ENCODE results near the gene BMF. TPM values are rescaled to one million over a fixed set of nuclear protein-coding genes. Genes with fewer than 3 reads are reported as not detected.

The BMF gene
- total and polyA plus RNA-seq, 2 donors (not counting 3 experiments of a cell fraction or from before 2014, with no cell fraction given): 8.6 to 9.8 TPM

DNA sequence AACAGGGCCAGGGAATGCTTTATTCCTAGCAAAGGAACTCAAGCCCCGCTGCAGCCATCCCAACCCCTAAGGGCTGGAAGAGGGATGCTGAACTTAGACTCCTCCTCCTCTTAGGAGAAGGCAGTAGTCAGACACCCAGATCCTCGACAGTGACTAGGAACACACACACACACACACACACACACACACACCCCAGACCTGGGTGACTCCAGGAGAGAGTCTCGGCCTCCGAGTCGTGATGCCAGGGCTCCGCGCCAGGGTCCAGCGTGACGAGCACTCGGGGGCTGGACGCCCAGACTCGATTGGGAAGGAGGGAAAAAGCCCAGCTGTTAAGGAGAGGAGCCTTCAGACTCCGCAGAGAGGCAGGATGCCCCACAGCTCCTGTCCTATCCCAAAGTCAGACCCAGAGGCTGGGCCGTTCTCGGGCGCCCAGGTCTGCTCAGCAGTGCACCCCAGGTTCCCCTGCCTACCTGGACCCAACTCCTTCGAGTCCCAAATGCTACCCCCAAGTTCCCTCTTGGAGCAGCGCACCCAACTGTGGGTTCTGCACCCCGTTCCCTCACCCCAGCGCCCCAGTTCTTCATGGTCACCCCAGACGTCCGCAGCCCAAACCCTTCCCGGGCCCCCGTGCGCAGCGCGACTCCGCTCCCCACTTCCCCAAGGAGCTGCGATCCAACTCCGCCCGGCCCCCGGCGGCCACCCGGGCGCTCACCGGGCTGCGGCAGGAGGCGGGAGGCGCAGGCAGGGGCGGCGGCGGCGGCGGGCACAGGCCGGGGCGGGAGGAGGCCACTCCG, 421 bp downstream of the BMF start:
- FAIRE-seq (no peak), DNase-seq (ENCODE audit: low read depth, low spot score) (peak; percentile 47)
- Histone ChIP-seq H2AFZ (ENCODE audit: low read depth, low read length) (peak overlapping the region; percentile 76), H4K20me1 (replicated peaks; ENCODE audit: control insufficient read depth, extremely low read depth, insufficient read depth, low read length) (no peaks in the 10 kb centered on the region), H3K36me3 (ENCODE audit: control insufficient read depth in 2 of 2, extremely low read depth in 1 of 2, insufficient read depth in 2 of 2, low read length in 2 of 2) (no peaks in the 10 kb centered on the region), H3K4me3 (replicated peaks in 1 of 3; ENCODE audit: insufficient read depth in 1 of 3, low read depth in 1 of 3, low read length in 3 of 3) (peak overlapping the region; percentile 61 to 79 (median 72)), H3K9me1 (replicated peaks; ENCODE audit: control insufficient read depth, extremely low read depth, insufficient read depth, low read length) (no peaks in the 10 kb centered on the region), H3K9me3 (replicated peaks; ENCODE audit: control insufficient read depth, insufficient read depth, low read length) (no peaks in the 10 kb centered on the region), H3K79me2 (ENCODE audit: control insufficient read depth, insufficient read depth, low read length) (no peaks in the 10 kb centered on the region), H3K9ac (replicated peaks; ENCODE audit: extremely low read depth, insufficient read depth, low read length) (peak overlapping the region; percentile 67), H3K27ac (ENCODE audit: insufficient read depth, low read depth, low read length) (peak overlapping the region; percentile 37), H3K27me3 (ENCODE audit: control insufficient read depth in 2 of 2, insufficient read depth in 2 of 2, low read length in 2 of 2) (peaks cover 0 to 13% of the 10 kb centered on the region in 2 experiments), H3K4me2 (ENCODE audit: insufficient read depth, low read length) (peak overlapping the region; percentile 88), H3K4me1 (ENCODE audit: control insufficient read depth, extremely low read depth, insufficient read depth, low read length) (peaks cover 14% of the 10 kb centered on the region)
- ChIA-PET POLR2A (interaction anchor here (0.7 to 0.9 kb wide), 4 partner anchors 9 to 76 kb away, joined by 3 to 4 read pairs (median 3); no protein-coding TSS in a partner anchor), CTCF (interaction anchor here (0.6 to 2.3 kb wide), 20 partner anchors 8 to 202 kb away, joined by 3 to 19 read pairs (median 4); partner anchors contain the start of gene BUB1B)
- intact Hi-C loops (cut with micrococcal nuclease): loop anchor here (5.0 to 10.0 kb wide), 2 partner anchors 167 to 176 kb away; partner anchors contain the start of gene EIF2AK4
- TF ChIP-seq JUN (IDR thresholded peaks at IDR 0.05; ENCODE audit: borderline replicate concordance, insufficient read depth, insufficient read length, low read depth) (no peak), MYC (IDR thresholded peaks at IDR 0.05; ENCODE audit: low read depth, low read length) (no peak), EZH2 (IDR thresholded peaks at IDR 0.05; ENCODE audit: borderline replicate concordance, low read depth, low read length, severe bottlenecking) (no peak), FOS (IDR thresholded peaks at IDR 0.05; ENCODE audit: borderline replicate concordance, insufficient read depth, low read length) (no peak), GATA2 (IDR thresholded peaks at IDR 0.05; ENCODE audit: insufficient read depth, insufficient read length, low read depth, low read length) (no peak), POLR2AphosphoS5 (IDR thresholded peaks at IDR 0.05; ENCODE audit: insufficient read depth, low read depth, low read length) (no peak), POLR2A (IDR thresholded peaks at IDR 0.05; ENCODE audit: low read depth, low read length) (no peak)
- TF ChIP-seq, protein P1, sequence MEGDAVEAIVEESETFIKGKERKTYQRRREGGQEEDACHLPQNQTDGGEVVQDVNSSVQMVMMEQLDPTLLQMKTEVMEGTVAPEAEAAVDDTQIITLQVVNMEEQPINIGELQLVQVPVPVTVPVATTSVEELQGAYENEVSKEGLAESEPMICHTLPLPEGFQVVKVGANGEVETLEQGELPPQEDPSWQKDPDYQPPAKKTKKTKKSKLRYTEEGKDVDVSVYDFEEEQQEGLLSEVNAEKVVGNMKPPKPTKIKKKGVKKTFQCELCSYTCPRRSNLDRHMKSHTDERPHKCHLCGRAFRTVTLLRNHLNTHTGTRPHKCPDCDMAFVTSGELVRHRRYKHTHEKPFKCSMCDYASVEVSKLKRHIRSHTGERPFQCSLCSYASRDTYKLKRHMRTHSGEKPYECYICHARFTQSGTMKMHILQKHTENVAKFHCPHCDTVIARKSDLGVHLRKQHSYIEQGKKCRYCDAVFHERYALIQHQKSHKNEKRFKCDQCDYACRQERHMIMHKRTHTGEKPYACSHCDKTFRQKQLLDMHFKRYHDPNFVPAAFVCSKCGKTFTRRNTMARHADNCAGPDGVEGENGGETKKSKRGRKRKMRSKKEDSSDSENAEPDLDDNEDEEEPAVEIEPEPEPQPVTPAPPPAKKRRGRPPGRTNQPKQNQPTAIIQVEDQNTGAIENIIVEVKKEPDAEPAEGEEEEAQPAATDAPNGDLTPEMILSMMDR (IDR thresholded peaks at IDR 0.05; ENCODE audit: extremely low read depth in 1 of 2, insufficient read depth in 1 of 2, low read depth in 1 of 2, low read length in 2 of 2): no peak
- TF ChIP-seq, protein P2, sequence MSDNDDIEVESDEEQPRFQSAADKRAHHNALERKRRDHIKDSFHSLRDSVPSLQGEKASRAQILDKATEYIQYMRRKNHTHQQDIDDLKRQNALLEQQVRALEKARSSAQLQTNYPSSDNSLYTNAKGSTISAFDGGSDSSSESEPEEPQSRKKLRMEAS (IDR thresholded peaks at IDR 0.05; ENCODE audit: insufficient read depth, insufficient read length): no peak
- dilution Hi-C loops (cut with MboI; ENCODE audit: extremely low pct_ligation_motif_present, low sequenced_read_pairs): no loop called here
- BruUV-seq (replicated peaks): TSS peak; percentile 25

Data from endothelial cell of umbilical vein (primary cell).